Caki2 (cell line): ENCODE measurements around the gene ZBTB8OS. TPM values are rescaled to one million over a fixed set of nuclear protein-coding genes. Genes with fewer than 3 reads are reported as not detected.
"Not testable (repeated sequence)": the region's sequence is repeated elsewhere in the genome, so short reads cannot be mapped to it uniquely, and the experiment has no call there.

ENCODE experiments used
- DNase-seq: peaks from one replicate; pipeline ENCODE4 v3.0.0-alpha.2; 2015; ENCODE audit warnings: low read depth
- in situ Hi-C: cut with HindIII; loops from 2 replicates; pipeline ENCODE4 v1.10.0; 2016; ENCODE audit warnings: low sequenced_read_pairs, low pct_unique_long_range_greater_than_20kb, mixed read lengths
- total RNA-seq: library from RNA; depleted of rRNA; stranded (reverse); fragments of >200 nt; shearing (Covaris generic); gene quantifications from 2 replicates; pipeline ENCODE4 v1.2.3, GENCODE V29; 2014; ENCODE audit warnings: low replicate concordance; rRNA removed

The ZBTB8OS gene
- total RNA-seq, result 30.1 and 144 TPM in 2 replicates

- in situ Hi-C loops, result no loop called here
Observed at GRCh38 chr1:32650248-32650751, at the start of gene ZBTB8OS. Gene ZBTB8OS, minus strand, starts transcription at chr1:32650550. Its CDS starts 21 bp downstream, at chr1:32650529.

GRCh38 chr1:32696996-32697395 is 46.6 kb upstream of the ZBTB8OS start:
- DNase-seq, in situ Hi-C loops: not testable (repeated sequence)

More at GRCh38 chr1:32650248-32650751, at the start of gene ZBTB8OS:
- peak; percentile 86 for DNase-seq

- no peak for DNase-seq
- in situ Hi-C loops, result no loop called here
Observed at GRCh38 chr1:32696041-32696440, 45.7 kb upstream of the ZBTB8OS start.

GRCh38 chr1:32695098-32695904 is 45.0 kb upstream of the ZBTB8OS start:
- in situ Hi-C loops, result no loop called here
- no peak for DNase-seq

GRCh38 chr1:32693455-32694174 is 43.3 kb upstream of the ZBTB8OS start:
- no peak for DNase-seq
- in situ Hi-C loops, result no loop called here

GRCh38 chr1:32686387-32686786 is 36.0 kb upstream of the ZBTB8OS start:
- no peak for DNase-seq
- in situ Hi-C loops, result no loop called here

GRCh38 chr1:32685498-32685897 is 35.1 kb upstream of the ZBTB8OS start:
- in situ Hi-C loops, result no loop called here
- no peak for DNase-seq

GRCh38 chr1:32684167-32684811 is 33.9 kb upstream of the ZBTB8OS start:
- in situ Hi-C loops, result no loop called here
- no peak for DNase-seq

- DNase-seq, result no peak
- in situ Hi-C loops, result no loop called here
Observed at GRCh38 chr1:32683397-32683796, 33.0 kb upstream of the ZBTB8OS start.

GRCh38 chr1:32681999-32682398 is 31.6 kb upstream of the ZBTB8OS start:
- in situ Hi-C loops, result no loop called here
- no peak for DNase-seq

- in situ Hi-C loops, result no loop called here
- DNase-seq, result no peak
Observed at GRCh38 chr1:32681509-32681908, 31.2 kb upstream of the ZBTB8OS start.

GRCh38 chr1:32680642-32681041 is 30.3 kb upstream of the ZBTB8OS start:
- in situ Hi-C loops, result no loop called here
- no peak for DNase-seq

- in situ Hi-C loops, DNase-seq: not testable (repeated sequence)
Observed at GRCh38 chr1:32679993-32680392, 29.6 kb upstream of the ZBTB8OS start.

- DNase-seq, result no peak
- in situ Hi-C loops, result no loop called here
Observed at GRCh38 chr1:32676945-32677344, 26.6 kb upstream of the ZBTB8OS start.

GRCh38 chr1:32668716-32669115 is 18.4 kb upstream of the ZBTB8OS start:
- DNase-seq, in situ Hi-C loops: not testable (repeated sequence)

GRCh38 chr1:32666901-32667566 is 16.7 kb upstream of the ZBTB8OS start:
- in situ Hi-C loops, result no loop called here
- DNase-seq, result peak; percentile 52

- in situ Hi-C loops, result no loop called here
Observed at GRCh38 chr1:32665915-32666314, 15.6 kb upstream of the ZBTB8OS start.

GRCh38 chr1:32659581-32659980 is 9.2 kb upstream of the ZBTB8OS start:
- in situ Hi-C loops, result no loop called here
- DNase-seq, result no peak

More at GRCh38 chr1:32665915-32666314, 15.6 kb upstream of the ZBTB8OS start:
- no peak for DNase-seq
